ENCODE measurements around the gene CERS6. TPM values are rescaled to one million over a fixed set of nuclear protein-coding genes. Genes with fewer than 3 reads are reported as not detected.
A peak's percentile ranks its signal among the peaks of the same experiment; 100 is the strongest.

Gene CERS6
- polyA plus RNA-seq, 1 donor from 2014 or later: 59.3 TPM

- Histone ChIP-seq H4K20me1 (ENCODE audit: insufficient read depth) (no peaks in the 10 kb centered on the region), H3K4me2 (ENCODE audit: low read length) (peak overlapping the region; percentile 51), H3F3A (ENCODE audit: insufficient read depth, low read length, poor library complexity, severe bottlenecking) (peaks cover 3% of the 10 kb centered on the region), H3K9me2 (ENCODE audit: insufficient read depth, low read length) (no peaks in the 10 kb centered on the region), H3K27me3 (ENCODE audit: insufficient read depth, low read depth, low read length) (no peaks in the 10 kb centered on the region), H3K9me3 (ENCODE audit: low read length) (no peaks in the 10 kb centered on the region), H3K79me2 (replicated peaks; ENCODE audit: insufficient read depth, low read length) (peaks cover 14% of the 10 kb centered on the region), H3K4me3 (ENCODE audit: low read length) (peak overlapping the region; percentile 52), H3K27ac (ENCODE audit: low read length) (peak overlapping the region; percentile 80), H3K36me3 (ENCODE audit: insufficient read depth, low read length) (no peaks in the 10 kb centered on the region), H2AFZ (ENCODE audit: low read depth, low read length) (no peak overlapping the region), H3K9ac (ENCODE audit: low read length) (peak overlapping the region; percentile 37)
- TF ChIP-seq SMC3 (conservative IDR thresholded peaks at IDR 0.05; ENCODE audit: poor library complexity) (peak; percentile 23), RAD21 (conservative IDR thresholded peaks at IDR 0.05) (peak; percentile 23), REST (IDR thresholded peaks at IDR 0.05; ENCODE audit: borderline replicate concordance) (peak; percentile 42), POLR2AphosphoS5 (IDR thresholded peaks at IDR 0.05) (peak; percentile 68), EP300 (conservative IDR thresholded peaks at IDR 0.05; ENCODE audit: poor library complexity, severe bottlenecking) (peak; percentile 72), TAF1 (IDR thresholded peaks at IDR 0.05; ENCODE audit: low read depth) (no peak), CTCF (IDR thresholded peaks at IDR 0.05; ENCODE audit: poor library complexity, severe bottlenecking) (no peak)
Measured at GRCh38 chr2:168660870-168661862, 205.1 kb downstream of the CERS6 start.

- Histone ChIP-seq H3K9me3 (ENCODE audit: low read length) (no peaks in the 10 kb centered on the region), H3K27ac (ENCODE audit: low read length) (peak overlapping the region; percentile 80), H3K36me3 (ENCODE audit: insufficient read depth, low read length) (no peaks in the 10 kb centered on the region), H3K9me2 (ENCODE audit: insufficient read depth, low read length) (no peaks in the 10 kb centered on the region), H4K20me1 (ENCODE audit: insufficient read depth) (no peaks in the 10 kb centered on the region), H3K9ac (ENCODE audit: low read length) (peak overlapping the region; percentile 37), H3K4me2 (ENCODE audit: low read length) (peak overlapping the region; percentile 51), H2AFZ (ENCODE audit: low read depth, low read length) (no peak overlapping the region), H3F3A (ENCODE audit: insufficient read depth, low read length, poor library complexity, severe bottlenecking) (peaks cover 3% of the 10 kb centered on the region), H3K79me2 (replicated peaks; ENCODE audit: insufficient read depth, low read length) (peaks cover 14% of the 10 kb centered on the region), H3K4me3 (ENCODE audit: low read length) (peak overlapping the region; percentile 52), H3K27me3 (ENCODE audit: insufficient read depth, low read depth, low read length) (no peaks in the 10 kb centered on the region)
- no peak for TF ChIP-seq RAD21 (conservative IDR thresholded peaks at IDR 0.05)
- TF ChIP-seq POLR2AphosphoS5 (IDR thresholded peaks at IDR 0.05): peak; percentile 1
Measured at GRCh38 chr2:168661863-168662256, 205.8 kb downstream of the CERS6 start.
